HT-29 (cell line): ENCODE results near the gene CEPT1. TPM values are rescaled to one million over a fixed set of nuclear protein-coding genes. Genes with fewer than 3 reads are reported as not detected.

Experiments
- DNase-seq: peaks from one replicate; pipeline ENCODE4 v3.0.0-alpha.2; 2015; ENCODE audit warnings: low spot score
- total RNA-seq: library from RNA; depleted of rRNA; stranded (reverse); fragments of >200 nt; shearing (Covaris generic); gene quantifications from 2 replicates; pipeline ENCODE4 v1.2.3, GENCODE V29; 2014

CEPT1 gene
- total RNA-seq, 1 experiment from 2014 or later = 14.9 TPM

GRCh38 chr1:111145963-111146768 is 6.1 kb downstream of the CEPT1 start:
- no peak for DNase-seq

GRCh38 chr1:111147948-111148347 is 7.9 kb downstream of the CEPT1 start:
- DNase-seq = no peak

GRCh38 chr1:111148376-111148881 is 8.4 kb downstream of the CEPT1 start:
- DNase-seq = no peak

GRCh38 chr1:111151838-111152237 is 11.8 kb downstream of the CEPT1 start:
- DNase-seq = no peak

- no peak for DNase-seq
Observed at GRCh38 chr1:111154021-111154999, 14.3 kb downstream of the CEPT1 start.

GRCh38 chr1:111157431-111157830 is 17.4 kb downstream of the CEPT1 start:
- DNase-seq = no peak

GRCh38 chr1:111161843-111162487 is 21.9 kb downstream of the CEPT1 start:
- DNase-seq = no peak

- DNase-seq = no peak
Observed at GRCh38 chr1:111162488-111162880, 22.5 kb downstream of the CEPT1 start.

GRCh38 chr1:111163363-111163762 is 23.3 kb downstream of the CEPT1 start:
- DNase-seq = no peak

GRCh38 chr1:111164151-111164550 is 24.1 kb downstream of the CEPT1 start:
- DNase-seq = no peak

GRCh38 chr1:111172463-111172862 is 32.4 kb downstream of the CEPT1 start:
- DNase-seq = no peak

GRCh38 chr1:111174070-111174469 is 34.0 kb downstream of the CEPT1 start:
- DNase-seq = no peak

GRCh38 chr1:111175349-111175748 is 35.3 kb downstream of the CEPT1 start:
- DNase-seq = no peak

- no peak for DNase-seq
Observed at GRCh38 chr1:111176678-111177077, 36.7 kb downstream of the CEPT1 start.

- DNase-seq = no peak
Observed at GRCh38 chr1:111179968-111180533, 40.0 kb downstream of the CEPT1 start.

- no peak for DNase-seq
Observed at GRCh38 chr1:111182052-111182451, 42.0 kb downstream of the CEPT1 start.

GRCh38 chr1:111183308-111184069 is 43.5 kb downstream of the CEPT1 start:
- DNase-seq = no peak

GRCh38 chr1:111184663-111185062 is 44.6 kb downstream of the CEPT1 start:
- DNase-seq = no peak

GRCh38 chr1:111190931-111191451 is 51.0 kb downstream of the CEPT1 start:
- DNase-seq = no peak

- no peak for DNase-seq
Observed at GRCh38 chr1:111191496-111191895, 51.5 kb downstream of the CEPT1 start.
